ENCODE results near the gene PDE2A. TPM values are rescaled to one million over a fixed set of nuclear protein-coding genes. Genes with fewer than 3 reads are reported as not detected.

The PDE2A gene
- polyA plus RNA-seq, 3 donors, result 0.18 to 1.7 (median 0.53) TPM

DNA sequence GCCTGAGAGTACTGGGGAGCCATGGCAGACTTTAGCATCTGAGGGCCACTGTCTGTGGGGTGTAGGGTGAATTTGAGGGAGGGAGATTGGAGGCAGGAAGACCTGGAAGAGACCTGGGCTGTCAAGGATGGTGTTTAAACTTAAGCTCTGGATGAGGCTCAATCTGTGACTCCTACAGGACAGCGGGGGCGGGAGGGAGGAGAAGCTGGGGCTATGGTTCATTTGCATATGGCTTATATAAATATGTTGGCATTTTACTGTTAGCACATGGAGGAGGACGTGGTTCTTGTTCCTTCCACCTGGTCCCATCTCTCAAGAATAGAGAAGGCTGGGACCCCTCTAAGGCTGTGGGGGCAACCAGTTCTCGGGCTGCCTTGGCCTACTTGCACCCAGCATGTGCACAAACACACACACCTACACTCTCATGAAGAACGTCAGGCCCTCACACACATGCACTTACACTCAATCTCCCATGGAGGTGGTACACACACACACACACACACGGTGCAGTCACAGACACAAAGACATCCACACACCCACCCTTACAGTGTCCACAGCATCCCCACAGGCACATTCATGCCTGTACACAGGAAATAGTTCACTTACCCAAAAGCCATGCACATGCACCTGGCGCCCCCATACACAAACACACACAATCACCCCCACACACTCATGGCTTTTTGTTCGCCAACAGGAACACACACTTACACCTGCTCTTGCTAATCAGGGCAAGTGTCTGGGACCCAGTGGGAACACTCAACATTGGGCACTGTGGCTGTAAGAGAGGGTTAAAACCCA lies 81.3 kb downstream of the PDE2A start:
- peaks cover 0 to 8% of the 10 kb centered on the region in 2 donors for H3K9me3 ChIP-seq (replicated peaks in 1 of 2; ENCODE audit: control insufficient read depth in 1 of 2, insufficient read depth in 1 of 2, low read length in 2 of 2)
- Mint-ChIP-seq H3K36me3 (peaks cover 4 to 11% of the 10 kb centered on the region in 2 donors), H3K27ac (peak overlapping the region in 1 of 7 donors; percentile 12), H3K27me3 (ENCODE audit: low read depth in 3 of 3) (peaks cover 63 to 85% (median 73%) of the 10 kb centered on the region in 3 donors), H3K4me1 (peaks cover 28% of the 10 kb centered on the region), H3K4me3 (peak overlapping the region in 1 of 2 donors; percentile 54), H3K9me3 (peaks cover 0 to 8% (median 2%) of the 10 kb centered on the region in 7 donors)
- intact Hi-C loops (cut with micrococcal nuclease), result no loop called here
- no peaks in the 10 kb centered on the region for H3K36me3 ChIP-seq (replicated peaks in 1 of 2; ENCODE audit: control insufficient read depth in 1 of 2, insufficient read depth in 2 of 2, low read length in 2 of 2)
- H3K4me3 ChIP-seq (replicated peaks in 1 of 3; ENCODE audit: low read depth in 2 of 3, low read length in 3 of 3), result no peak overlapping the region
- H2AFZ ChIP-seq (ENCODE audit: insufficient read depth, low read depth, low read length, poor library complexity, severe bottlenecking), result no peak overlapping the region
- H3K4me2 ChIP-seq (replicated peaks; ENCODE audit: extremely low read depth, low read length, poor library complexity, severe bottlenecking), result no peak overlapping the region
- H4K20me1 ChIP-seq (ENCODE audit: insufficient read depth, low read length), result no peaks in the 10 kb centered on the region
- H3K9ac ChIP-seq (ENCODE audit: insufficient read depth, low read length, poor library complexity, severe bottlenecking), result no peak overlapping the region
- 92% methylated on average over 5 of the region's 8 CpGs for WGBS (ENCODE audit: insufficient coverage)
- DNase-seq, result no peak
- H3K4me1 ChIP-seq (ENCODE audit: control insufficient read depth in 1 of 2, insufficient read depth in 2 of 2, low read length in 2 of 2), result peaks cover 27 to 29% of the 10 kb centered on the region in 2 donors
- H3K27ac ChIP-seq (ENCODE audit: low read depth in 1 of 2, low read length in 2 of 2), result no peak overlapping the region
- TF ChIP-seq CTCF (IDR thresholded peaks at IDR 0.05), result no peak
- no peaks in the 10 kb centered on the region for H3K79me2 ChIP-seq (ENCODE audit: insufficient read depth, low read length)
- peaks cover 24 to 75% of the 10 kb centered on the region in 2 donors for H3K27me3 ChIP-seq (ENCODE audit: control insufficient read depth in 2 of 2, insufficient read depth in 2 of 2, low read length in 2 of 2)

DNA sequence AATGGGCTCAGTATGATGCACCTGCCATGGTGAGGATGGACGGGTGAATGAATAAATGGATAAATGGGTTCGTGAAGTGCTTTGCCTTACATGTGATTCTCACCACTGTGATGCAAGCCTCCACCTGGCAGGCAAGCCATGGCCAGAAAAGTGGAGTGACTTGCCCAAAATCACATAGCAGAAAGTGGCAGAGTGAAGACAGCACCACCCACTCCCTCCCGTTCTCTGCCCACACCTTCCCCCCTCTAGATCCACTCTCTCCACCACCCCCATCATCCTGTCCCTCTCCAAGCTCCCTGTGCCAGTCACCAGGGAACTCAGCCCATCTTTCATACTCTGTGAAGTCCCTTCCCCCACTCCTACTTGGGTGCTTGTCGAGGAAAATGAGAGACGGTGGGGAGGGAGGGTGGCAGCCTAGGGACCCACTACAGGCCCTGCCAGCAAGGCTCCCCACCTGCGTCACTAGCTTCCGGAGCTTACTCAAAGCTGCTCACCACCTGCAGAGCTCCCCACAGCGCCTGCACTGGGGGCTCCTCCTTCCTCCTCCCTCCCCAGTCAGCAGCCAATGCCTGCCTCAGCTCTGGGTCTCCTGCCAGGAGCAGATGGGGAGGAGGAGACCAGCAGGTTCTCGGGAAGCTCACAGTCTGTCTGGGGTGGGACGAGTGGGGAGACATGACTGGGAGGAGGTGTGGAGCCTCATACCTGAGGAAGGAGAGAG lies 82.3 kb downstream of the PDE2A start:
- H3K4me3 Mint-ChIP-seq, result peak overlapping the region in 1 of 2 donors; percentile 88
- Histone ChIP-seq H3K9me3 (replicated peaks in 1 of 2; ENCODE audit: control insufficient read depth in 1 of 2, insufficient read depth in 1 of 2, low read length in 2 of 2) (peaks cover 0 to 8% of the 10 kb centered on the region in 2 donors), H3K27me3 (ENCODE audit: control insufficient read depth in 2 of 2, insufficient read depth in 2 of 2, low read length in 2 of 2) (peaks cover 24 to 77% of the 10 kb centered on the region in 2 donors), H3K36me3 (replicated peaks in 1 of 2; ENCODE audit: control insufficient read depth in 1 of 2, insufficient read depth in 2 of 2, low read length in 2 of 2) (no peaks in the 10 kb centered on the region), H3K27ac (ENCODE audit: low read depth in 1 of 2, low read length in 2 of 2) (no peak overlapping the region), H2AFZ (ENCODE audit: insufficient read depth, low read depth, low read length, poor library complexity, severe bottlenecking) (no peak overlapping the region), H3K4me1 (ENCODE audit: control insufficient read depth in 1 of 2, insufficient read depth in 2 of 2, low read length in 2 of 2) (peaks cover 27 to 29% of the 10 kb centered on the region in 2 donors), H4K20me1 (ENCODE audit: insufficient read depth, low read length) (no peaks in the 10 kb centered on the region), H3K4me2 (replicated peaks; ENCODE audit: extremely low read depth, low read length, poor library complexity, severe bottlenecking) (no peak overlapping the region), H3K9ac (ENCODE audit: insufficient read depth, low read length, poor library complexity, severe bottlenecking) (no peak overlapping the region), H3K79me2 (ENCODE audit: insufficient read depth, low read length) (no peaks in the 10 kb centered on the region), H3K4me3 (replicated peaks in 1 of 3; ENCODE audit: low read depth in 2 of 3, low read length in 3 of 3) (no peak overlapping the region)
- DNase-seq, result no peak
- peaks cover 0 to 8% (median 2%) of the 10 kb centered on the region in 7 donors for H3K9me3 Mint-ChIP-seq
- H3K36me3 Mint-ChIP-seq, result peaks cover 4 to 21% of the 10 kb centered on the region in 2 donors
- intact Hi-C loops (cut with micrococcal nuclease), result no loop called here
- 67% methylated on average over 5 of the region's 10 CpGs for WGBS (ENCODE audit: insufficient coverage)
- peaks cover 31% of the 10 kb centered on the region for H3K4me1 Mint-ChIP-seq
- peak overlapping the region in 1 of 7 donors; percentile 12 for H3K27ac Mint-ChIP-seq
- TF ChIP-seq CTCF (IDR thresholded peaks at IDR 0.05), result no peak
- peaks cover 68 to 91% (median 76%) of the 10 kb centered on the region in 3 donors for H3K27me3 Mint-ChIP-seq (ENCODE audit: low read depth in 3 of 3)
